Measurements from ENCODE around the gene MMAB.

The MMAB gene

DNA sequence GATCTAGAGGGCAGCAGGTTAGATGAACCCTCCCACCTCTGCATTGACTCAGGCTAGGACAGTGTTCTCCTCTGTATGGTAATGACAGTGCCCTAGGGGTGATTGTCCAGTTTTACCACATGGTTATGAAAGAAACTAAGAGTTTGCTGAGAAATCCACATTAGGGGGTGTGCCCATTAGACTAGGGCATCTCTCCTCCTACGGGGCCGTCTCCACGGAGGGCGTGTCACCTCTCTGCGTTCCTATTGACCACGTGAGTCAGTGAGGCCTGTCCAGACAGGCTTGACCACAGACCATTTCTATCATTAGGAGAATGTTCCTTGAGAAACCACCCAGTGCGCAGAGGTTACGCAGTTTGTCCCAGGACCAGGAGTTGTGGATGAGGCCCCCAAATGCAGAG is 8.6 kb upstream of the MMAB start:
- DNase-seq = no peak

- DNase-seq = no peak
Observed at GRCh38 chr12:109581334-109581691, 8.0 kb upstream of the MMAB start.

GRCh38 chr12:109580684-109581333 is 7.5 kb upstream of the MMAB start:
- DNase-seq = no peak

DNA sequence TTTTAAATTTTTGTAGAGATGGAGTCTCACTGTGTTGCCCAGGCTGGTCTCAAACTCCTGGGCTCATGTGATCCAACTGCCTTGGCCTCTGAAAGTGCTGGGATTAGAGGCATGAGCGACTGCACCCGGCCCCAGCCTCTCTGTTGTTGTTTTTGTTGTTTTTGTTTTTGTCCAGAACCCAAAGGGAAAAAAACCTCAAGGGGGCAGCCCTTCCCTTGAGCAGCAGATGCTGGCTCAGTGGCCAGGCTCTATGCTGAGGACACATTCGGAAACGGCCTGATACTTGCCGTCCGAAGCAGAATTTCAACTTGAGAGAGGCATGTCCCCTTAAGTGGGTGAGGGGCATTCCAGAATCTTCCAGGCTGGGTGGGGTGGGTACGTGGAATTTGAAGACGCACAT is 7.0 kb upstream of the MMAB start:
- DNase-seq = no peak

DNA sequence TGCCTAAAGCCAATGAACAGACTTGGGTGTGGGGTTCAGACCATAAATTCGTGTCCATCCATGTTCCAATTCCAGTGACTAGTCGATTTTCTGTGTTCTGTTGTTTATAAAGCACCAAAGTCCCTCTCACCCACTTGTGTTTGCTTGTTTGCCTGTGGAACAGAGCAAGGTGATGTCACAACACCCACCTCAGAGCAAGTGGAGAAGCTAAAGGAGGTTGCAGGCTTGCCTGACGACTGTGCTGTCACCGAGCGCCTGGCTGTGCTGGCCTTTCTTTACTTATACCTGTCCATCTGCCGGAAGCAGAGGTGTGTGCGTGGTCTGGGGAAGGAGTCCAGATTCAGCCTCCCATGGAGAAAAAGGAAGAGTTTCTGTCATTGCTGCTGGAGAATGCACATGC is 6.3 kb upstream of the MMAB start:
- DNase-seq = no peak

DNA sequence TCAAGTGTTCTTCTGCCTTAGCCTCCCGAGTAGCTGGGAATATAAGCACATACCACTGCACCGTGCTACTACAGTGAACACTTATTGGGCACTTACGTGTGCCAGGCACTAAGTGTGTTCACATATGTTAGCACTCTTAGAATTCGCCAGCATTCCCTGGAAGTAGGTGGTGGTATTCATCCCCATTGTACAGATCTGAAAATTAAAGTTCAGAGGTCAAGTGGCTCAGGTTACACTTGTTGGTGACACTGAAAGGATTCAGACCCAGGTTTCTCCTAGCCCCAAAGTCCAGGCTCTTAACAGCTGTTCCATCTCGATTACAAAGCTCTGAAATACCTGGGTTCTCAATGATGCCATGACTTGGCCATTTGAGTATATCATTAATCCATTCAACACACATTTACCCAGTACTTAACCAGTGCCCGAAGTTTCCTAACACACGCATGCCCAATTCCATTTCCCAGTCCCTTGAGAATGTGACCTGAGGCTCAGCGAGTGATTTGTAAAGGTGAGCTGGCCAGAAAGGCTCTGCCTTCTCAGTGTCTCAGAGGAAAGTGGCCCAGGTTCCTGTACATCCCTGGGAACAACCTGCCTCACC is 5.1 kb upstream of the MMAB start:
- no peak for DNase-seq

DNA sequence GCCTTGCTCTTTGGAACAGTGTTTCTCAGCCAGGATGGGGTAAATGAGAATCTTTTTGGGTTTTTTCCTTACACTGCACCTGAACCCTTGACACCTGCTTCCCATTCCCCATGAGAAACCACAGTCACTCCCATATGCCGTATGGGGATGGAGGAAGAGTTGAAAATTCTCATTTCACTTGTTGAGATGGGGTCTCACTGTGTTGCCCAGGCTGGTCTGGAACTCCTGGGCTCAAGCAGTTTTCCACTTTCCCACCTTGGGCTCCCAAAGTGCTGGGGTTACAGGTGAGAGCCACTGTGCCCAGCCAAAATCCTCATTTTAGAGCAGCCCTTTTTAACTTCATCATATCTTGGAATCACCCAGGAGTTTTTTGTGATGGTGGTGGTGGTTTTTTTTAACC is 4.0 kb upstream of the MMAB start:
- DNase-seq = no peak

DNA sequence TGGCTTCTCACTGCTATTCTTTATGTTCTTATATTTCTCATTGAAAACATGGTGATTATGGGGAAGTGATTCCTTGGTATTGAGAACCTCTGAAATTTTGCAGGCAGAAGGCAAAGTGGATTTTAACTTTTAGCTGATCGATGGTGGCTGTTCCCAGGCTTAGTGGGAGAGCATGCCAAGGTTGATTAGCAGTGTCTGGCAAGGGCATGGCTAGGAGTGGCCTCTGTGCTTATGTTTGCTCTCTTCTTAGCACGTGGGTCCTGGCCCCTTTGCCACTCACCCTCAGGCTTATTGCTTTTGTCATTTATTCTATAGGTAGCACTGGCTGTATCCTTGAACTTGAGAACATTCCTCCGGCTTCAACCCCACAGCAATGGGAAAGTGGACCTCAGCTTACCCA is 2.4 kb upstream of the MMAB start:
- no peak for DNase-seq

DNA sequence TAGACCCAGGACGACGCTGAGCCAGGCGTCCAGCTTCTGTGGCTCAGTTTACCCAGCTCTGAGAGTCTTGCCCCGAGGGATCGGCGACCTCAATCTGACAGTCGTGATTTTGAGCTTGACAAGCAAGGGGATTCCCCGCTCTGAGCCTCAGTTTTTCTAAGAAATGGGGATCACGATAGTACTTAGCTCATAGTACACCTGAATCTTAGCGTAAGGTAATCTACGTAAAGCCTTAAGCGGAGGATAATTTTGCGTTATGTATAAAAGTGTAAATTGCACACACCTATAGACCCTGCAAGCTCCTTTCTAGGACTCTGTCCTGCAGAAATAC is 575 bp upstream of the MMAB start:
- no peak for DNase-seq

DNA sequence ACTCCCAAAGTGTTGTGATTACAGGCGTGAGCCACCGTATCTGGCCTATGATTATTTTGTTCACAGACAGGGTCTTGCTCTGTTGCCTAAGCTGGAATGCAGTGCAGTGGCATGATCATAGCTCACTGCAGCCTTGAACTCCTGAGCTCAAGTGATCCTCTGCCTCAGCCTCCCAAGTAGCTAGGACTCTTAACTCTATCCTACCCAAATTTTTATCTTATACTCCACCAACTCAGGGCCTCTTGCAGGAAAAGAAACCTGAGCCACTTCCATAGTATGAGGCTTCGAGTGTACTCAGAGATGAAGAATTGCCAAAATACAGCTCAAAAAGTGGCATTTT is 828 bp downstream of the MMAB start:
- no peak for DNase-seq

DNA sequence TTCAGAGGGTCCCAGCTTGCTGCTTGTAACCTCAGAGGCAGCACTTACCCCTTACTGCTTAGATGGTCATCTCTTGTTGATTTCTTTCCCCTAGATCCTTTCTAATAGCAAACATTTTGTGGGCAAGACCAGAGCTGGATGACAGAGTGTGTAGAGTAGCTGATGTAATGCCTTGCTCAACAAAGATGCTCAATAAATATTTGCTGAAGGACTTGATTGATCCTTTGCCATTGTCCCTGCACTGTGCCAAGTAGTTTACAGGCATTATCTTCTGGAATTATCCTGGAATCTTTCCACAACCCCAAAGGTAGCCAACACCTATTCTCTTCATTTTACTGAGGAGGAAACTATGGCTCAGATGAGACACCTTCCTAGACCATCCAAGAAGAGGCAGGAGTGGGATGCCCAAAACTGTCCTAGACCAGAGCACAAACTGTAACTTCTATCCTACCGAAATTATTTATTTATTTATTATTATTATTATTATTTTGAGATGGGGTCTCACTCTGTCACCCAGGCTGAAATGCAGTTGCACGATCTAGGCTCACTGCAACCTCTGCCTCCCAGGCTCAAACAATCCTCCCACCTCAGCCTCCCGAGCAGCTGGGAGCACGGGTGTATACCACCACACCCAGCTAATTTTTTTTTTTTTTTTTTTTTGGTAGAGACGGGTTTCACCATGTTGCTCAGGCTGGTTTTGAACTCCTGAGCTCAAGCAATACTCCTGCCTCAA is 1.4 kb downstream of the MMAB start:
- DNase-seq = no peak

DNA sequence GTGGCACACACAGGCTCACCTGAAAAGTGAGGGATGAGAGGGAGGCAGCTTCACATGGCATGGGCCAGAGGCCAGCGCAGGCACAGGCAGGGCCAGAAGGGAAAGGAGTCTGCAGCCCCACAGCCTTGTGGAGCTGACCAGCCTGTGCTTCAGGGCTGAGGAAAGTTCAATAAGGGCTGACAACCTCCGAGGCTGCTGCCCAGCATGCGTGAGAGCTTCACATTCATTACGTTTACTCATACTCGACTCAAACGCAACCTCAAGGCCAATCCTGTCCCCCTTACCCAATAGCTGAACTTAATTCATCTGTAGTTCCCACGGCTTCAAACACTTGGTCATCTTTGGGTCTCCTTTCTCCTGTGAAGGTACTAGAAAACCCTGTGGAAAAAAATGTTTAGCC is 4.8 kb downstream of the MMAB start:
- no peak for DNase-seq

GRCh38 chr12:109567967-109568366 is 5.3 kb downstream of the MMAB start:
- no peak for DNase-seq

- no peak for DNase-seq
Observed at GRCh38 chr12:109567296-109567695, 6.0 kb downstream of the MMAB start.

DNA sequence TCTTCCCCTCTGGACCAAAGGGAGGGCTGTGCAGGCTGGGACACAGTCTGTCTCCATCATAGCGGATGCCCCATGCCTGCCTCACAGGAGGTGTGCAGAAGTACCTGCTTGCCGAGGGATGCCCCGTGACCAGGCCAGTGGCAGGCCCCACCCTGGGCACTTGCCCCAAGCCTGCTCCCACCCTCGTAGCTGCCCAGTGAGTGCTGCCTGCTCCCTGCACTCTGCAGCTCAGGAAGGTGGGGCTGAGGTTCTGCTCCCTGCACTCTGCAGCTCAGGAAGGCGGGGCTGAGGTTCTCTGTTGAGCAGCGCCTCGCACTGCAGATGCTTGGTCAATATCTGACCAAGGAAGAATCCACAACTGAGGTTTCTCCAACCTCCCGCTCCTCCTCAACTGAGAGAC is 6.9 kb downstream of the MMAB start:
- no peak for DNase-seq

- no peak for DNase-seq
Observed at GRCh38 chr12:109563291-109564284, 9.7 kb downstream of the MMAB start.

- DNase-seq = no peak
Observed at GRCh38 chr12:109562871-109563270, 10.4 kb downstream of the MMAB start.

GRCh38 chr12:109561711-109562030 is 11.6 kb downstream of the MMAB start:
- DNase-seq = no peak

DNA sequence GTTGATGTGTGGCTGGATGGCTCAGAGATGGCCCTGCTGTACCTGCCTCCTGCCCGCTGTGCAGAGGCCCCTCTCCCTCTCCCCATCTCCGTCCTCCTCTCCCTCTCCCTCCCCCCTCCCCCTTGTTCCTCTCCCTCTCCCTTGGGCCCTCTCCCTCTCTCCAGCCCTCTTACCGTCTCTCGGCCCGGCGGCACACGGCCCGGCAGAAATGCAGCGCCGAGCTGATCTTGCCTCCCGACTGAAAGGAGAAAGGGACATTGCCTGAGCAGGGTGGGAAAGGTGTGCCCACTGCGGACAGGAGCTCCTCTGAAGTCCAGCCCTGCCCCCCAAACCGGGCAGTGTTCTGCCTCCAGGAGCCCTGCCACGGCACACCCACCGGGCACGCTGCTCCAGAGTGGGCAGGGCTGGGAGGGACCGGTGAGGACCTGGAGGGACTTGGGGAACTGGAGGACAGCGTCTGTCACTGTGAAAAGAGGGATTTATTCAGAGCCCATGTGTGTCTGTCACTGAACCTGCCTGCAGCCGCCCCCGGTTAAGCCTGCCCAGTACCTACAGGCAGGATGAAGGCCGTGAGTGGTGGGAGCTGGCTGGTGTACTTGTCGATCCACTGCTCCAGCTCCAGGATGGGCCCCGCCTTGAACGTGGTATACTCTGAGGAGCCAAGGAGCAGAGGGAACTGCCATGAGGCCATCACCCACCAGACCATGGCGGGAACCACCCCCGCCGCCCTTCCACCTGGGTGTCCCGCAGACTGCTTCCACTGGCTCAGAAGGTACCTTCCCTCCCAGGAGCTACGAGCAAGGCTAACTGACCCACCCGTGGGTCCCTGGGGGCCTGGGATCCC is 12.2 kb downstream of the MMAB start:
- DNase-seq = no peak

DNA sequence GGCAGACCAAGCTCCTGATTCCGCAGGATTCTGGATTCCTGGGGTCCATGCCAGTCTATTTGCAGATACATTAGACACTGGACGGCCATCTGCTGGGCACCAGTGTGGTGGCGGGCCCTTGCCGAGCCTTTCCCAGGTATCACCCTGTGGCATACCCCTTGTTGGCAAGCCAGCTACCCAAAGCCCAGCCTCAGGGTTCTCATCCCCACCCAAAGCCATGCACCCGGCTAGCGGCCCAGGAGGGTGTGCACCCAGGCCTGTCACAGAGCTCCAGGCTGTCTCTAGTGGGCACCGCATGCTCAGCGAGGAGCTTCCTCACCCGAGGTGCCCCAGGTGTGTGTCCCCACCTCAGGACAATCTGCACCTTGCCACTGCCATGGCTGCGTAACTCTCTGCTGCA is 13.7 kb downstream of the MMAB start:
- DNase-seq = no peak

- no peak for DNase-seq
Observed at GRCh38 chr12:109559200-109559505, 14.2 kb downstream of the MMAB start.

- no peak for DNase-seq
Observed at GRCh38 chr12:109558374-109559199, 14.7 kb downstream of the MMAB start.
